GM20431 (cell line): ENCODE results near the gene CUBN.

Source experiments
- in situ Hi-C: fragments of 300-500 bp; cut with MseI, MboI; formaldehyde crosslinking; loops from one replicate; pipeline ENCODE4 v1.15.0; 2020; ENCODE audit warnings: low sequenced_read_pairs; ENCODE audit not compliant: unreplicated experiment

CUBN gene

GRCh38 chr10:17001297-17001744 is 128.3 kb downstream of the CUBN start:
- in situ Hi-C loops = no loop called here

GRCh38 chr10:16999665-17000451 is 129.8 kb downstream of the CUBN start:
- in situ Hi-C loops = no loop called here

DNA sequence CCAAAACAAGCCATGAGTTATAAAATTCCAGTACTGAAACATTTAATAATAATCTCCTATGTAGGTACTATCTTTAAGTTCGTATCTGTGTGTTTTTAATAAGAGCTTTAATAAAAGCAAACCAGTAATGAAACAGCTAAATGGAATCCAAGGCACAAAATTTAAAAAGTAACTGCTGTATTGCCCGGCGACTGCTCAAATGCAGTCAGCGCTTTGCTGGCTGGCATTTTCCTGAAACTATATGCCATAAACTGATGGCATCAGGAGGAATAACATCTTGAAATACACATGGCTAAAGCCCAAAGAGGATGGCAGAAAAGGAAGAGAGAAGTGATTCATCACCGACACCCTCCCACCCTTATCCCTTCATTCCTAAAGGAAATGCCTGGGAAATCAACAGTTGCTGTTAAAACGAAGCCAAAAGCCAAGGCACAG is 133.1 kb downstream of the CUBN start:
- in situ Hi-C loops = no loop called here

DNA sequence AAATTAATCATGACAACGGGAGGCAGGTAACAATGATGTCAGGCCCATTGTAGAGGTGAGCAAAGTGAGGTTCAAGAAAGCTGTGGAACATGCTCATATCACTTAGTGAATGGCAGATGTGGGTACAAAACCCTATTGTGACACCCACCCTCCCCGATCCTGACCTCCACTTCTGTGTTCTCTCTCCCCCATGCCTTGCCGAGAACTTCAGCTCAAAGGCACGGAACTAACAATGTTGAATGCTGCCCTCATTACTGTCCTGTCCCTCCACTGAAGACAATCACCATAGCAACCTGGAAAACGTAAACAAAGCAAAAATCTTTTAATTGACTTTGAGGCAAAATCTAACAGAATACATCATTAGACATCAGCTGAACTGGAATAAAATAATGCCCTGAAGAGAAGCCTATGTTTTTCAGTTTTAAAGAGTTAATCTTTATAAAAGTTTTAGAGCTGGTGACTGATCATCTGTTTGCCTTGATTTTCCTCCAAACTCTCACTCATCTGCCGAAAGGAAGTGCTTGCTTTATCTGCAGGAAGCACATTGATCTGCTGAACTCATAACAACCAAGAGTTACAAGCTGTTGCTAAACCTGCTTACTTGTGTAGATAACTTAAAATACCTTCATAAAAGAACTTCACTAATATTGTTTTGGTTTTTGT is 133.6 kb downstream of the CUBN start:
- in situ Hi-C loops = no loop called here

- in situ Hi-C loops = no loop called here
Observed at GRCh38 chr10:16993186-16993585, 136.4 kb downstream of the CUBN start.

DNA sequence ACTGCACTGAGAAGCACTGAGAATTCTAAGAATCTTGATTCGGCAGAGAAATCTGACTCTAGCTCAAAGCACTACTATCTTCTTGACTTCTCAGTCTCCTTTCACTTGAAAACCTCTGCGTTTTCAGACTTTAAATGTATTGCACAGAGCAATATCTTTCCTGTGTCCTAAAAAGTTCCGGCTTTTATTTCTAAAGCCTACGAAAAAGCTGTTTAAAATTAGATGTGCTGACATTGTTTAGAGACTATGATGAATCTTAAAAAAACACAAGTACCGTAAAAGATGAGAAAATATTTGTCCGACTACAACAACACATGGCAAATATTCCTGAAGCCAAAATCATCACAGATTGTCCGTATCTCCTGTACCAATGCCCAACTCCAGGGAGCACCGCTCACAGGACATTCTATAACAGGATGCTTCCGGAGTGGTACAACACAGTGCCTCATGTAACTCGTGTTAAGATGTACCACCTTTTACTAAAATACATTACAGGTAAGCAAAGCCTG is 136.9 kb downstream of the CUBN start:
- in situ Hi-C loops = no loop called here

DNA sequence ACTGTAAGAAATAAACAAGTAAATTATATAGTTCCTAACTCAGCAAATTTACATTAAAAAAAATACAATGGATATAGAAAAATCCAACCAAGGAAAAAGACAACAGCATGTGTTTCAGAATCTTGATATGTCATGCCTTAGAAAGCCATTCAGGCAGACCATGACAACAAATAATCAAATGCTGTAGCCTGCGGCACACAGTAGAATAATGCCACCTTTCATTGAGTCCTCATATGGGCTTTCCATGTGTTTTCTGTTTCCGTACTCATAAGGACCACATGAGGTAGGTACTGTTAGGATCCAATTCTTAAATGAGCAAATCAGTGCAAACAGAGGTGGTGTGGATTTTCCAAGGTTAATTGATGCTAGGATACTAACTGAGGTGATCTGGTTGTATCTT is 138.6 kb downstream of the CUBN start:
- in situ Hi-C loops = no loop called here

GRCh38 chr10:16989826-16990293 is 139.8 kb downstream of the CUBN start:
- in situ Hi-C loops = no loop called here

DNA sequence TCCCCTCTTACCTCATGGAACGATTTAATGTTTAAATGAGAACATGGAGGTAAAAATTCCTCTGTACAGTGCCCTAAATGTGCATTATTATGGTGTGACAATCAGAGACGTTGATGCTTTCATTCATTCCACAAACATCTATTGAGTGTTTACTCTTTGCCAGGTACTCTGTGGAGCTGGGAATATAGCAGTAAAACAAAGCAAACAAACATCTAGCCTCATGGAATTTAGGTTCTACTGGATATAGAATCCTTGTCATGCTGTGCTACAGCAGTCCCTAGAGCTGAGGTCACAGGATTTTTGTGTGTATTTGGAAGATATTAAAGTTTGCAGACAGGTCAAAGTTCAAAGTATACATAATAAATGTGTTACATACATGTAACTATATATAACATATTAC is 140.7 kb downstream of the CUBN start:
- in situ Hi-C loops = no loop called here

DNA sequence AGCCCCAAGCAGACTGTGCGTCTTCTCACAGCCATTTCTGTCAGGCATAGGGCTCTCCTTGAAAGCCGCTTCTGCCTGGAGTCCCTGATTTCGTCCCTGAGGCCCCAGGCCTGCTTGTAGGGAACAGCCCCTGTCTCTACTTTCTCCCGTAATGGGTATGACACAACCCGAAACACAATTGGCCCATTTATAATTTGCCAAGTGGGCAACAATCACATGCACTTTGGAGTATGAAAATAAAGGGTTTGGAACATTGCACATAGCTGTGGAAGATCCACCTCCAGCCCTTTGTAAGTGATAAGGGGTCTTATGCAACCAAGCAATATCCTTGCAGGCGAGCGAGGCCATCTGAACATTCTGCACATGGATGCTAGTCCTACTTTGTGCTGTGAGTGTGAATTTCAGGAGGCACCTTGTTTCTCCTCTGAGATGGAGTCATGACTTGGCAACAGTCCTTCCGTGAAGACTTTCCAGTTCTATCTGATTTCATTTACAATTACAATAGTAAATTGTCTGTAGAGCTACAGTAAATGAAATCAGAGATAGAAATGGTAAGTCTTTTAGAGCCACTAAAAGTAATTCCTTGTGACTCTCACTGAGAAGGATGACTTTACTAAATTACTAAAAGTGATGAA is 141.5 kb downstream of the CUBN start:
- in situ Hi-C loops = no loop called here

GRCh38 chr10:16987206-16987621 is 142.4 kb downstream of the CUBN start:
- in situ Hi-C loops = no loop called here

- in situ Hi-C loops = no loop called here
Observed at GRCh38 chr10:16986406-16987205, 143.0 kb downstream of the CUBN start.

- in situ Hi-C loops = no loop called here
Observed at GRCh38 chr10:16986082-16986405, 143.6 kb downstream of the CUBN start.

DNA sequence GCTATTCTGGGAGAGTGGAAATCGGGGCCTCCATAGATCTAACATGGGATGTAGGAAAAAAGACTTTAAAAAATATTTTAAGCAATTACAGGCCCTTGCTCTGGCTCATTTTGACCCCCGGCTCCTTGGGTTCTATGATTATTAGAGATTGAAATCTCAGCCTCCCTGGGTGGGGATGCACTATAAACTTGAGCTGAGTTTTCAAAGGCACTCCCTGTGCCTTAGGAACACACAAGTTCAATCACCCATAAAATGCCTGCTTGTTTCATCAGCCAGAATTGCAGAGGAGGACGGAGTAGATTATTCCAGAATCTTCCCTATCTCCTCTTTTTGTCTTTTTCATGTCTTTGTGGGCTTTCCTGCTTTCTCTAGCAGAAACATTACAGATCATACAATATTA is 145.4 kb downstream of the CUBN start:
- in situ Hi-C loops = no loop called here

- in situ Hi-C loops = no loop called here
Observed at GRCh38 chr10:16976803-16977202, 152.8 kb downstream of the CUBN start.

DNA sequence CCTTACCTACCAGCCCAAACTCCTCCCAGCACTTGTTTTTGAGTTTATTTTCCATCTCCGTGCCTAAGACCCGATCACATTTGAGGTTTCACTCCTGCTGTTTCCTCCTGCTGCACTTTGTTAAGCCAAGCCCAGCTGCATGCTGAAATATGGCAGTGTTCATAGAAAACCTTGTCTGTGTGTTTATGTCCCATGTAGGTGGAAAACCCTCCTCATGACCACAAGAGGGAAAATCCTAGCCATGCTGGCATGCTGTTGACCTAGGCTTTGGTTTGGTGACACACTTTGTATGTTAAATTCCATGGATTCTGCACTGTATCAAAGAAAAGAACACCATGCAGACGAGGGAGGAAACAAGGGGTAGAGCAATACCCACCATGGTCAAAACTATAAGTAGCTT is 154.4 kb downstream of the CUBN start:
- in situ Hi-C loops = no loop called here

- in situ Hi-C loops = no loop called here
Observed at GRCh38 chr10:16968416-16969041, 161.1 kb downstream of the CUBN start.

GRCh38 chr10:16967866-16968415 is 161.7 kb downstream of the CUBN start:
- in situ Hi-C loops = no loop called here
